Kidney (tissue), 14 donors: ENCODE data around the gene HAT1. TPM values are rescaled to one million over a fixed set of nuclear protein-coding genes. Genes with fewer than 3 reads are reported as not detected.

Source experiments
- DNase-seq, 5 donors: peaks; one replicate each; pipeline ENCODE4 v3.0.0-alpha.2; 2013 to 2020
- FAIRE-seq: peaks from 2 replicates; lab custom pipeline; 2012; peaks lifted over from hg19 to GRCh38; lab: Jason Lieb, UNC
- H3K27ac ChIP-seq, 2 donors: one replicate each; pipeline ENCODE4 v1.7.0; 2013; ENCODE audit warnings: low read depth in 2 of 2, low read length in 2 of 2, inconsistent platforms in 1 of 2
- H3K27me3 ChIP-seq: one replicate; pipeline ENCODE4 v1.7.1; 2013; ENCODE audit warnings: low read length, inconsistent platforms; ENCODE audit not compliant: control insufficient read depth, insufficient read depth
- H3K36me3 ChIP-seq, 3 donors: one replicate each; pipeline versions ENCODE4 v1.7.0 to v1.7.1; 2013; ENCODE audit warnings: low read length in 3 of 3, control low read depth in 1 of 3, inconsistent platforms in 1 of 3; ENCODE audit not compliant: insufficient read depth in 3 of 3, control insufficient read depth in 2 of 3
- H3K4me1 ChIP-seq, 3 donors: one replicate each; pipeline versions ENCODE4 v1.7.0 to v1.7.1; 2013; ENCODE audit warnings: low read length in 3 of 3, inconsistent platforms in 1 of 3, low read depth in 1 of 3; ENCODE audit not compliant: control insufficient read depth in 2 of 3, insufficient read depth in 2 of 3
- H3K4me3 ChIP-seq, 3 donors: one replicate each; pipeline versions ENCODE4 v1.7.0 to v1.8.1; 2013; ENCODE audit warnings: low read length in 3 of 3, control low read depth in 1 of 3, inconsistent platforms in 1 of 3
- H3K9ac ChIP-seq, 3 donors: one replicate each; pipeline versions ENCODE4 v1.7.0 to v1.7.1; 2013; ENCODE audit warnings: low read length in 3 of 3, control low read depth in 1 of 3, inconsistent platforms in 1 of 3
- H3K9me3 ChIP-seq, 3 donors: one replicate each; pipeline versions ENCODE4 v1.7.0 to v1.7.1; 2013; ENCODE audit warnings: low read length in 3 of 3, control low read depth in 1 of 3, inconsistent platforms in 1 of 3; ENCODE audit not compliant: control insufficient read depth in 2 of 3, insufficient read depth in 1 of 3
- CTCF ChIP-seq: IDR thresholded peaks from 3 replicates; pipeline ENCODE4 v1.5.1; 2012; ENCODE audit warnings: mild to moderate bottlenecking, moderate library complexity, borderline replicate concordance; ENCODE audit not compliant: insufficient read depth; ENCODE audit errors: extremely low read depth
- intact Hi-C: fragments of 100-400 bp; cut with DNase I; formaldehyde crosslinking; loops from one replicate; pipeline ENCODE4 v1.11.1; 2022
- polyA plus RNA-seq: library from polyadenylated mRNA; stranded (reverse); fragments of 350-450 nt; fragmentation: Illumina TruSeq; extraction: RNeasy Lipid Tissue Mini Kit (QIAGEN cat#74804); gene quantifications from one replicate; pipeline ENCODE4 v1.2.3, GENCODE V29; 2014; ENCODE audit warnings: low read depth, low replicate concordance; ENCODE audit not compliant: insufficient read depth
- total RNA-seq: library from RNA; stranded (reverse); fragmentation: NEBNext Ultra II Directional; extraction: Animal tissue kit (Norgen Biotek cat#: 25700); gene quantifications from one replicate; pipeline ENCODE4 v1.2.1, GENCODE V29; 2021
- donor health status: control.
- donor health status: control.
- donor health status: control.
- donor health status: control.
- donor health status: control.
- donor health status: DM: yes; HTN: yes; CAD: no.
- donor health status: Normal renal cell carcinoma (clear cell type).

HAT1 gene
- total and polyA plus RNA-seq, 2 donors from 2014 or later: 35.2 to 35.8 TPM

GRCh38 chr2:172007372-172007771, 85.1 kb downstream of the HAT1 start:
- Histone ChIP-seq H3K9ac (no peak overlapping the region), H3K4me3 (no peak overlapping the region), H3K4me1 (no peaks in the 10 kb centered on the region), H3K27ac (no peak overlapping the region), H3K9me3 (no peaks in the 10 kb centered on the region), H3K36me3 (no peaks in the 10 kb centered on the region), H3K27me3 (no peaks in the 10 kb centered on the region)
- FAIRE-seq (no peak), DNase-seq (no peak)
- intact Hi-C loops: no loop called here
- TF ChIP-seq CTCF: no peak

- no peak overlapping the region for H3K9ac ChIP-seq
- no peaks in the 10 kb centered on the region for H3K36me3 ChIP-seq
- DNase-seq (no peak), FAIRE-seq (no peak)
- no peak overlapping the region for H3K4me3 ChIP-seq
- no peak for TF ChIP-seq CTCF
- no peaks in the 10 kb centered on the region for H3K9me3 ChIP-seq
- H3K27ac ChIP-seq: no peak overlapping the region
- intact Hi-C loops: no loop called here
- peaks cover 0 to 4% (median 0%) of the 10 kb centered on the region in 3 donors for H3K4me1 ChIP-seq
- H3K27me3 ChIP-seq: no peaks in the 10 kb centered on the region
These were observed 87.6 kb downstream of the HAT1 start for GRCh38 chr2:172009823-172010222.

GRCh38 chr2:172011812-172012575, 89.7 kb downstream of the HAT1 start:
- Histone ChIP-seq H3K4me1 (peaks cover 0 to 4% (median 0%) of the 10 kb centered on the region in 3 donors), H3K4me3 (no peak overlapping the region), H3K36me3 (no peaks in the 10 kb centered on the region), H3K9me3 (no peaks in the 10 kb centered on the region), H3K9ac (no peak overlapping the region), H3K27me3 (no peaks in the 10 kb centered on the region), H3K27ac (no peak overlapping the region)
- intact Hi-C loops: no loop called here
- DNase-seq (peak in 3 of 5 donors; percentile 10 to 32 (median 16)), FAIRE-seq (no peak)
- no peak for TF ChIP-seq CTCF
